Activated naive CD8-positive, alpha-beta T cell treated with anti-CD3 and anti-CD28 coated beads, Interleukin-2, amount 50 U/mL, for 24 hours (primary cell): Measurements from ENCODE around the gene FAM149B1.

ENCODE experiments used
- ATAC-seq: fragments of 150-1000 bp; cut with Tn5 transposase; one replicate; pipeline ENCODE4 v1.10.0; 2021
- DNase-seq: peaks from one replicate; pipeline ENCODE4 v3.0.0; 2021
- H3K27ac Mint-ChIP-seq: one replicate; pipeline ENCODE4 v1.8.0; 2021; ENCODE audit warnings: mild to moderate bottlenecking, mixed read lengths
- H3K27me3 Mint-ChIP-seq: one replicate; pipeline ENCODE4 v1.8.0; 2021; ENCODE audit warnings: mixed read lengths
- H3K36me3 Mint-ChIP-seq: one replicate; pipeline ENCODE4 v1.8.0; 2021; ENCODE audit warnings: low read depth, mixed read lengths
- H3K4me1 Mint-ChIP-seq: one replicate; pipeline ENCODE4 v1.8.0; 2021; ENCODE audit warnings: mixed read lengths
- H3K4me3 Mint-ChIP-seq: one replicate; pipeline ENCODE4 v1.8.0; 2021; ENCODE audit warnings: mild to moderate bottlenecking, moderate library complexity, mixed read lengths
- H3K9me3 Mint-ChIP-seq: one replicate; pipeline ENCODE4 v1.8.0; 2021; ENCODE audit warnings: mixed read lengths

FAM149B1 gene

DNA sequence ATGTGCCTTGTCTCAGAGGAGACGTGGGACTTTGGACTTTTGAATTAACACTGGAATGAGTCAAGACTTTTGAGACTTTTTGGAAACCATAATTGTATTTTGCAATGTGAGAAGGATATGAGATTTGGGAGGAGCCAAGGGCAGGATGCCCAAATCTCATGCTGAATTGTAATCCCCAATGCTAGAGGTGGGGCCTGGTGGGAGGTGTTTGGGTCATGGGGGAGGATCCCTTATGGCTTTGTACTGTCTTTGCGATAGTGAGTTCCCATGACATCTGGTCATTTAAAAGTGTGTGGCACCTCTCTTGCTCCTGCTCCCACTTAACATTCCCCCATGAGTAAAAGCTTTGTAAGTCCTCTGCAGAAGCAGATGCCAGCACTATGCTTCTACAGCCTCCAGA is 40.0 kb downstream of the FAM149B1 start:
- Mint-ChIP-seq H3K27ac (no peak overlapping the region), H3K9me3 (peaks cover 6% of the 10 kb centered on the region), H3K36me3 (peaks cover 17% of the 10 kb centered on the region), H3K4me3 (no peak overlapping the region), H3K4me1 (peaks cover 4% of the 10 kb centered on the region), H3K27me3 (no peaks in the 10 kb centered on the region)
- no peak for ATAC-seq
- DNase-seq = no peak

DNA sequence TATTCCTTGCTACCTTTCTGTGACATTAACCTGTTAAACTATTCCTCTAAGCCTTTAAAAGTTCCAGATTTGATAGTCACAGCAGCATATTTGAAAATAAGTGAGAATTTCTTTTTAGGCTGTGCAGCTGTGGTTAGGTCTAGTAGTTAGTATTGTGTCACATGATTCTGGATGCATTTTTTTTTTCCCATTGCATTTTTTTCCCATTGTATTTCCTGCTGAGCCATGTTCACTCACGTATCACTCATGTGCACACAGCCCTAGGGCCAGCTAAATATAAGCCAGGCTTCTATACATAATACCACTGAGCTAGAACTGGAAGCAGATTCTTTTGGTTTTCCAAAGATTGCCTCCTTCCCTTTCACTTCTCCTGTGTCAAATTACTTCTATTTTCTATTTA is 41.8 kb downstream of the FAM149B1 start:
- peaks cover 6% of the 10 kb centered on the region for H3K9me3 Mint-ChIP-seq
- peaks cover 25% of the 10 kb centered on the region for H3K36me3 Mint-ChIP-seq
- H3K4me3 Mint-ChIP-seq = no peak overlapping the region
- ATAC-seq = no peak
- H3K27me3 Mint-ChIP-seq = no peaks in the 10 kb centered on the region
- peaks cover 4% of the 10 kb centered on the region for H3K4me1 Mint-ChIP-seq
- DNase-seq = no peak
- no peak overlapping the region for H3K27ac Mint-ChIP-seq

DNA sequence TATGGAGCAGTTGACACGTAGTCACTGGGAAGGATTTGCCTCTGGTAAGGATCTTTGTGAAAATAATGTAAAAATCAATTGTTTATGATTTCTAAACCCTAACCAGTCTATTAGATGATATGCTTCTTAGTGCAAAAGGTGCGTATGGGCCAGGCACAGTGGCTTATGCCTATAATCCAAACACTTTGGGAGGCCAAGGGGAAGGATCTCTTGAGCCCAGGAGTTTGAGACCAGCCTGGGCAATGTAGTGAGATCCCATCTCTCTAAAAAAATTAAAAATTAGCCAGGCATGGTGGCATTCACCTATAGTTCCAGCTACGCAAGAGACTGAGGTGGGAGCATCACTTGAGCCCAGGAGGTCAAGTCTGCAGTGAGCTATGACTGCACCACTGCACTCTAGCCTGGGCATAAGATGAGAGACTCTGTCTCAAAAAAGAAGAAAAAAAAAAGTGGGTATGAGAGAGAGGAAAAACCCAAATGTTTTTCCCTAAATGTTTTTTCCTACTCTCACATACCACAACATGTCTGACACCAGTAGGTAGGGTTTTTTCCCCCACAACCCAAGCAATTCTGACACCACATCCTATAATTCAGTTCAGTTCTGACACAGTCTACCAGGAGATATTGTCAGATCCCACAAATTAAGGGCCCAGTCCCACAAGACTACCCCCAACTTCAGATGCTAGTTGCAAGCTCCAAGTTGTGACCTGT is 42.6 kb downstream of the FAM149B1 start:
- Mint-ChIP-seq H3K4me1 (peaks cover 4% of the 10 kb centered on the region), H3K27me3 (no peaks in the 10 kb centered on the region), H3K36me3 (peaks cover 24% of the 10 kb centered on the region), H3K9me3 (peaks cover 6% of the 10 kb centered on the region), H3K27ac (no peak overlapping the region), H3K4me3 (no peak overlapping the region)
- peak; percentile 57 for ATAC-seq
- no peak for DNase-seq

DNA sequence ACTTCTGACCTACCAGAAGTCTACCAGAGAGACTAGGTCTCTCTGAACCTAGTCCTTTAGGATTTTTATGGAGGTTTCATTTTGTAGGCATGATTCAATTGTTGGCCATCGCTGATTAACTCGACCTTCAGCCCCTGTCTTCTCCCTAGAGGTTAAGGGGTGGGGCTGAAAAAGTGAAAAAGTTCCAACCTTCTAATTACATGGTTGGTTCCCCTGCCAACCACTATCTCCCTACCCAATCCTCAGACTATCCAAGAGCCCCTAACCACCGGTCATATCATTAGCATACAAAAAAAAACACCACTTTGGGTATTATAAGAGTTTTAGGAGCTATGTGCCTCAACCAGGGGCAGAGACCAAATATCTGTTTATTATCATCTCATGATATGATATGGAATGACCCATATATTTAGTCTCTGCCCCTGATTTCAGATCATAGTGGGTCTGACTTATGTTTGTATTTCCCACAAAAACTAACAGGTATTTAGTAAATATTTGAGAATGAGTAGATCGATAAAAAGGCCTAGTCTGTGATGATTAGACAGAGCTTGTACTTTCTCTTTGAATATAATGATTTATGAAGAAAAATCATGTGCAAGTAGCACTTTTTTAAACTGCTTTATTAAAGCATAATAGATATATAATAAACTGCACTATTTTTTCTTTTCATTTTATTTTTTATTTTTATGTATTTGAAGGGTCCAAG is 43.3 kb downstream of the FAM149B1 start:
- peak; percentile 59 for ATAC-seq
- DNase-seq = no peak
- H3K36me3 Mint-ChIP-seq = peaks cover 24% of the 10 kb centered on the region
- H3K4me3 Mint-ChIP-seq = no peak overlapping the region
- no peaks in the 10 kb centered on the region for H3K27me3 Mint-ChIP-seq
- H3K9me3 Mint-ChIP-seq = no peaks in the 10 kb centered on the region
- no peak overlapping the region for H3K27ac Mint-ChIP-seq
- H3K4me1 Mint-ChIP-seq = peaks cover 4% of the 10 kb centered on the region

DNA sequence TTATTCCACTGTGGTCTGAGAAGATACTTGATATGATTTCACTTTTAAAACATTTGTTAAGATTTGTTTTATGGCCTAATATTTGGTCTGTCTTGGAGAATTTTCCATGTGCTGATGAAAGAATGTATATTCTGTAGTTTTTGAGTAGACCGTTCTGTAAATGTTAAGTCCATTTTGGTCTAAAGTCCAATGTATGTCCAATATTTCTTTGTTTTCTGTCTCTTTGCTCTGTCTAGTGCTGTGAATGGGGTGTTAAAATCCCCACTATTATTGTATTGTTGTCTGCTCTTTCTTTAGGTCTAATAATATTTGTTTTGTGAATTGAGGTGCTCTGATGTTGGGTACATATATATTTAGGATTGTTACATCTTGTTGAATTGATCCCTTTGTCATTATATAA is 47.8 kb downstream of the FAM149B1 start:
- H3K27me3 Mint-ChIP-seq = no peaks in the 10 kb centered on the region
- peaks cover 11% of the 10 kb centered on the region for H3K4me1 Mint-ChIP-seq
- ATAC-seq = no peak
- DNase-seq = no peak
- peaks cover 36% of the 10 kb centered on the region for H3K36me3 Mint-ChIP-seq
- no peaks in the 10 kb centered on the region for H3K9me3 Mint-ChIP-seq
- H3K4me3 Mint-ChIP-seq = no peak overlapping the region
- no peak overlapping the region for H3K27ac Mint-ChIP-seq

DNA sequence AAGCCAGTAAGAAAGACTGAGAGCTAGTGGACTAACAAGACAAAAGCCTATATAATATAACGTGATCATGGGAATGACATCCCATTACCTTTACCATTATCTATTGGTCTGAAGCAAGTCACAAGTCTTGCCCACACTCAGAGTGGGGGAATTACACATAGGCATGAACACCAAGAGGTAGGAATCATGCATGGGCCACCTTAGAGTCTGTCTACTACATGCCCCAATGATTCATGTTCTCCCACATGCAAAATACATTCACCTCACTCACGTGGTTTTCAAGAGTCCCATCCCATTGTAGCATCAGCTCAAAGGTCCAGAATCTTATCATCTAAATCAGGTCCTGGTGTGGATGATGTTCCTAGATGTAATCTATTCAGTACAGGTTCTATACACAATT is 49.7 kb downstream of the FAM149B1 start:
- Mint-ChIP-seq H3K36me3 (peaks cover 35% of the 10 kb centered on the region), H3K27ac (no peak overlapping the region), H3K27me3 (no peaks in the 10 kb centered on the region), H3K4me1 (peaks cover 9% of the 10 kb centered on the region), H3K4me3 (no peak overlapping the region), H3K9me3 (no peaks in the 10 kb centered on the region)
- DNase-seq (no peak), ATAC-seq (peak; percentile 59)

DNA sequence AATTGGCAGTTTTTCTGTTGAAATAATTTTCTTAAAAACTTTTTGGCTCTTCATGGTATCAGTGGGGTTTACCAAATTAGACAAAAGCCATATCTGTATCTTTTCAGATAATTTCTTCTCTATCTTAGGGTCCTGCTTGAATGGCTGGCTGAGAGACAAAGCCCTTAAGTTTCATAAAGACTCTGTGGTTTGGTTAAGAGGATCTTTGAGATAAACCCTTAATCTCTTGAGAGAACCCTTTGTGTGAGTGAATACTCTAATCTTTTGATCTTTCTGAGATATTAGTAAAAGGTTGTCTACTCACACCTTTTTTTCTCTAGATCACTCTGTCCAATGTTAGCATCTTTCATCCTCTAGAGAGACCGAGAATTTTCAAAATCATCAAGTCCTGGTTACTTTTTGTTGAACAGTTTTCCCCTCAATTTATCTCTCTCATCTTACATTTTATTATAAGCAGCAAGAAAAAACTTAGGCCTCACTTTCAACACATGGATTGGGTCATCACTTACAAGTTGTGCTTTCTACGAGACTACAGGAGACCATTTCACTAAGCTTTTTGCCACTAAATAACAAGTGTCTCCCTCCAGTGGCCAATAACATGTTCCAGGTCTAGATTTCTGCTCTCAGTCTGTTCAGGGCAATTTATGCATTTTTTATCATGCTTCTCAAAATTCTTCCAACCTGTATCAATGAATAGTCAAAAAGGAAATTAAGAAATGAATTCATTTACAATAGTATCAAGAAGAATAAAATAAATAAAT is 50.7 kb downstream of the FAM149B1 start:
- Mint-ChIP-seq H3K4me3 (no peak overlapping the region), H3K36me3 (peaks cover 32% of the 10 kb centered on the region), H3K27ac (no peak overlapping the region), H3K4me1 (peaks cover 9% of the 10 kb centered on the region), H3K27me3 (no peaks in the 10 kb centered on the region), H3K9me3 (no peaks in the 10 kb centered on the region)
- ATAC-seq = no peak
- no peak for DNase-seq

DNA sequence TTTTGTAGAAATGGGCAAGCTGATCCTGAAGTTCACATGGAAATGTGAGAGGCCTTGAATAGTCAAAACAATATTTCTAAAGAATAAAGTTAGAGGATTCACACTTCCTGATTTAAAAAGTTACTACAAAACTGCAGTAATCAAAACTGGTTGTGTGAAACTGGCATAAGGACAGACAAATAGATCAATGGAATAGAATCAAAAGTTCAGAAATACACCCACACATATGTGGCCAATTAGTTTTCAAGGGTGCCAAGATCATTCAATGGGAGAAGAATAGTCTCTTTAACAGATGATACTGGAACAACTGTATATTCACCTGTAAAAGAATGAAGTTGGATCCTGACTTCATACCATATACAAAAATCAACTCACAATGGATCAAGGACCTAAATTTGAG is 51.5 kb downstream of the FAM149B1 start:
- ATAC-seq = no peak
- H3K27me3 Mint-ChIP-seq = no peaks in the 10 kb centered on the region
- no peak overlapping the region for H3K4me3 Mint-ChIP-seq
- no peaks in the 10 kb centered on the region for H3K9me3 Mint-ChIP-seq
- H3K4me1 Mint-ChIP-seq = peaks cover 9% of the 10 kb centered on the region
- no peak for DNase-seq
- H3K27ac Mint-ChIP-seq = no peak overlapping the region
- peaks cover 29% of the 10 kb centered on the region for H3K36me3 Mint-ChIP-seq

DNA sequence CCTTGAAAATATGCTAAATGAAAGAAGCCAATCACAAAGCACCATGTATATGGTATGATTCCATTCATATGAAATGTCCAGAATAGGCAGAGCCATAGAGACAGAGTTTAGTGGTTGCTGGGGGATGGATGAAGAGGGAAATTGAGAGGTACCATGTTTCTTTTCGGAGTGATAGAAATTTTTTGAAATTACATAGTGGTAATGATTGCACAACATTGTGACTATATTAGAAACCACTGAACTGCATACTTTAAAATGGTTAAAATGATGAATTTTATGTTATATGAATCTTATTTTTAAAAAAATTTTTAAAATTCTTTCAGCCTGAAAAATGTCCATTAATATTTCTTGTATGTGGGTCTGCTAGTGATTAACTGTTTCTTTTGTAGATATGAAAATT is 53.1 kb downstream of the FAM149B1 start:
- Mint-ChIP-seq H3K27ac (no peak overlapping the region), H3K9me3 (no peaks in the 10 kb centered on the region), H3K27me3 (no peaks in the 10 kb centered on the region), H3K4me1 (peaks cover 9% of the 10 kb centered on the region), H3K4me3 (no peak overlapping the region), H3K36me3 (peaks cover 19% of the 10 kb centered on the region)
- ATAC-seq (no peak), DNase-seq (no peak)

DNA sequence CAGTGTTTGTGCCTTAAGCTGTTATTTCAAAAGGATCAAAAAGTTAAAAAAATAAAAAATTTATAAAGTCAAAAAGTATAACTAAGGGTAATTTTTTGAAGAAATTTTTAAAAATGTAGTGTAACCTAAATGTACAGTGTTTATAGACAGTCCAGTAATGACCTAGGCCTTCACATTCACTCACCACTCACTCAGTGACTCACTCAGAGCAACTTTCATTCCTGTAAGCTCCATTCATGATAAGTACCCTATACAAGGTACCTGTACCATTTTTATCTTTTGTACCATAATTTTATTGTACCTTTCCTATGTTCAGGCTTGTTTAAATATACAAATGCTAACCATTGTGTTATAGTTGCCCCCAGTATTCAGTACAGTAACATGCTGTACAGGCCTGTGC is 57.6 kb downstream of the FAM149B1 start:
- no peak overlapping the region for H3K4me3 Mint-ChIP-seq
- ATAC-seq (peak; percentile 40), DNase-seq (no peak)
- no peaks in the 10 kb centered on the region for H3K9me3 Mint-ChIP-seq
- no peaks in the 10 kb centered on the region for H3K27me3 Mint-ChIP-seq
- H3K4me1 Mint-ChIP-seq = no peaks in the 10 kb centered on the region
- H3K27ac Mint-ChIP-seq = no peak overlapping the region
- H3K36me3 Mint-ChIP-seq = peaks cover 5% of the 10 kb centered on the region

DNA sequence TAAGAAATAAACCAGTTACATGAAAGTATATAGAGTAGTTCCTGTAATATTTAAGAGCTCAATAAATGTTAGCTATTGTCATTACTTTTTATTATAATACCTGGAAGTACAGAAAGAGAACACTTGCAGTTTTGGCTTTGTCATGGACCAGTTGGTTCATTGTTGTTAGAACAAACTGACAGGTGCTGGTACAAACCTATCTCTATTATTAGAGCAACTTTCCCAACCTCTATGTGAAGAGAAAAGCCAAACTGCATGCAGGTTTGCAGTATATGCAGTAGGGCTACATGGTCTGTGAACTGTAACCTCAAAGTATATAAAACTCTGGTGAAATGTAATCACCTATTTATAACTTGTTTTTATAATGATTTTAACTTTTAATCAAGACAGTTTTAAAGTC is 58.7 kb downstream of the FAM149B1 start:
- Mint-ChIP-seq H3K4me3 (no peak overlapping the region), H3K27me3 (no peaks in the 10 kb centered on the region), H3K4me1 (no peaks in the 10 kb centered on the region), H3K36me3 (peaks cover 5% of the 10 kb centered on the region), H3K27ac (no peak overlapping the region), H3K9me3 (no peaks in the 10 kb centered on the region)
- DNase-seq (no peak), ATAC-seq (no peak)

DNA sequence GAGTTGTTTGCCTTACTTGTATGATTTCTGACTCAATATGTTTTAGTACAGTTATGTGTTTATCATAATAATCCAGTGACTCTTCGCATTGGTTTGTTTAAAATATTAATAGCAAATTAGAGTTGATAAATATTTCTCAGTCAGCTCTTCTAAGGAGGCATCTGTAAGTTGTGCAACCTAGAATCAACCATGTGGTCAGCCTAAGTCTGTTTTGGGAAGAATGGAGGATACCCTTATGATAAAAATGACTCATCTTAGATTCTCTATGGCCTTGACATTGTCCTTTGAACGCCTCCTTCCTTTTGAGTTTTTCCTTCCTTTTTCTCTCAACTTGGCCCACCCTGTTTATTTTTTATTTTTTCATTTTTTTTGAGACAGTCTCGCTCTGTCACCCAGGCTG is 60.3 kb downstream of the FAM149B1 start:
- no peak for DNase-seq
- no peaks in the 10 kb centered on the region for H3K27me3 Mint-ChIP-seq

DNA sequence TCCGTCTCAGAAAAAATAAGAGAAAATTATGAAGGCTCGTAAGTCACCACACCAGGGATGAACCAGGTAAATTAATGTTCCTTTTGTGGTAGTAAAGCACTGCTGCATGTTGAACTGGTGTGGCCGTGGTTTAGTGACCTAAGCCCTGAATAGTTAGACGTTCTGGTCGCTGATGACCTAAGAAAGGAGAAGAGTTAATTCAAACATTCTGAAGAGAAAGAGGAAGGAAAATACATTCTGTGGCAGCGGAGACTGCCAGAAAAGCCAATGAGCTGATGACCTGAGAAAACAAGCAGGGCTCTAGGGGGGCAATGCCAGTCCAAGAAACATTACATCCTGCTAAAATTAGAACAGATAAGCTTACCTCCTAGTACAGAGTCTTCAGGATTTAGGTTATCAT is 61.6 kb downstream of the FAM149B1 start:
- no peak for DNase-seq
- ATAC-seq = no peak
- Mint-ChIP-seq H3K4me3 (no peak overlapping the region), H3K4me1 (no peaks in the 10 kb centered on the region), H3K36me3 (peaks cover 10% of the 10 kb centered on the region), H3K27me3 (no peaks in the 10 kb centered on the region), H3K9me3 (no peaks in the 10 kb centered on the region), H3K27ac (no peak overlapping the region)

More for the DNA sequence above, 60.3 kb downstream of the FAM149B1 start:
- H3K4me3 Mint-ChIP-seq = no peak overlapping the region
- no peaks in the 10 kb centered on the region for H3K9me3 Mint-ChIP-seq
- H3K27ac Mint-ChIP-seq = no peak overlapping the region
- ATAC-seq = no peak
- peaks cover 6% of the 10 kb centered on the region for H3K36me3 Mint-ChIP-seq
- no peaks in the 10 kb centered on the region for H3K4me1 Mint-ChIP-seq

DNA sequence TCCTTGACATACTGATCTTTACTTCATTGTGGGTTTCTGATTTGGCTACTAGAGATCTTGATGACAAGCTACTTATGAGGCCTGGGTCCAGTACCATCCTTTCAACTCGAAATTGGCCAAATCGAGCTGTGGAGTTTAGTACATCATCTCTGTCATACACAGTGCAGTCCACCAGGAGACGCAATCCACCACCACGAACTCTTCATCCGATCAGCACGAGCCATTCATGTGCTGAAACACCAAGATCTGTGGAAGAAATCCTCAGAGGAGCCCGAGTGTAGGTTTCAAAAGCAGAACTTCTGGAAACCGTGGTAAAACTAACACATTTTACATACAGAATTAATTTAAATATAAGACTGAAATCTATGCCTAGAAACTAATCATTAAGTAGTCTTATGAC is 65.0 kb downstream of the FAM149B1 start:
- no peaks in the 10 kb centered on the region for H3K27me3 Mint-ChIP-seq
- H3K4me1 Mint-ChIP-seq = no peaks in the 10 kb centered on the region
- H3K9me3 Mint-ChIP-seq = no peaks in the 10 kb centered on the region
- ATAC-seq = no peak
- DNase-seq = no peak
- H3K4me3 Mint-ChIP-seq = no peak overlapping the region
- no peak overlapping the region for H3K27ac Mint-ChIP-seq
- peaks cover 22% of the 10 kb centered on the region for H3K36me3 Mint-ChIP-seq

DNA sequence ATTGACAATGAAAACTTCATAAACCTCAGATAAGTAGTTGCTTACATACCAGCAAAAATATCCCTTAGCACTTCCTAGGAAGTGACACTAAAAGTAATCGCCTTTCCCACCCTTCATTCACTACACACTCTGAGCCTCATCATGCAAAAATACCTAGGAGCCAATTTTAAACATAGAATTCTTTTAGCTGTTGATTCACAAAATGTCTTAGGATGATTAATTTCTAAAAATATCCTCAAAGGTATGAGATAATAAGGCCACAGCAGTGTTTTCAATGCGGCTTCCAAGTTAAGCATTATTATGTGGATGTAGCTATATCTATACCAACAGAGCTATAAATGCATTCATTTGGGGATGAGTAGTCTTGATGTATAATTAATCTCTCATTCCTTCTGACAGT is 66.0 kb downstream of the FAM149B1 start:
- Mint-ChIP-seq H3K4me3 (no peak overlapping the region), H3K9me3 (no peaks in the 10 kb centered on the region), H3K27me3 (no peaks in the 10 kb centered on the region), H3K27ac (no peak overlapping the region), H3K4me1 (no peaks in the 10 kb centered on the region), H3K36me3 (peaks cover 22% of the 10 kb centered on the region)
- DNase-seq (no peak), ATAC-seq (no peak)
